ENCODE measurements around the gene GPS2.

Gene GPS2

DNA sequence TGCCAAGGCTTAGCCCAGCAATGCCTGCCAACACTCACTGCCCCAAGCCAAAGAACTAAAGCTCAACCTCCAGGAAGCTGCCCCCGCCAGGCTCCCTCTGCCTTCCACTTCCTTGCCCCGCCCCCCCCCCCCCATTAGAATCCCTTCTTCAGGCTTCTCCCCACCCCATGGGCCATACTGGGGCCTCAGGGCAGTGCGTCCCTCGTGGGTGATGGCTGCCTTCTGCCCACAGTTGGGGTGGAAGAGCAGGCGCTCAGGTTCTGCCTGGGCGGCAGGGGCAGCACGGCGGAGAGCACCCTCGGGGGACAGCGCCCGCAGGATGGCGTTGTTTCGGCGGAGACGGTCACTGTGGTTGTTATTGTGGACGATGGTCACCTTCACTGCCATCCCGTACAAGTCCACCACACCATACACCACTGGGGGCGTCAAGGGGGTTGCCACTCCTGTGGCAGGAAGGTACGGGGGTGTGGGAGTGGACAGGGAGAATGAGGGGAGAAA lies 9.9 kb upstream of the GPS2 start:
- Histone ChIP-seq H3K9me3 (ENCODE audit: insufficient read depth, low read depth, low read length) (no peaks in the 10 kb centered on the region), H3K4me1 (ENCODE audit: control insufficient read depth in 1 of 2, insufficient read depth in 2 of 2, low read length in 2 of 2) (peaks cover 0 to 2% of the 10 kb centered on the region in 2 experiments), H3K36me3 (ENCODE audit: control insufficient read depth in 1 of 2, insufficient read depth in 2 of 2, low read length in 2 of 2) (peaks cover 63 to 69% of the 10 kb centered on the region in 2 experiments), H2BK120ac (ENCODE audit: insufficient read depth, low read length, poor library complexity) (no peak overlapping the region), H2BK5ac (ENCODE audit: low read depth, low read length, poor library complexity) (no peak overlapping the region), H3K4me2 (ENCODE audit: low read length) (no peak overlapping the region), H3K4ac (ENCODE audit: low read depth, low read length) (no peak overlapping the region), H3K79me2 (ENCODE audit: control insufficient read depth, insufficient read depth, low read length, poor library complexity) (peaks cover 2% of the 10 kb centered on the region), H3K4me3 (ENCODE audit: low read depth, low read length) (no peak overlapping the region), H2AK5ac (ENCODE audit: low read length) (no peak overlapping the region), H3K23ac (ENCODE audit: low read length) (no peak overlapping the region), H3K27me3 (ENCODE audit: insufficient read depth, low read length) (no peaks in the 10 kb centered on the region), H2BK12ac (ENCODE audit: low read length) (no peak overlapping the region), H2AFZ (ENCODE audit: insufficient read depth, low read length, poor library complexity) (no peak overlapping the region), H3K9ac (ENCODE audit: low read length) (no peak overlapping the region), H3K14ac (ENCODE audit: low read length) (no peak overlapping the region), H4K91ac (ENCODE audit: low read depth, low read length) (no peak overlapping the region), H4K12ac (ENCODE audit: low read depth, low read length) (no peak overlapping the region), H3K79me1 (ENCODE audit: low read length) (peaks cover 8% of the 10 kb centered on the region), H3K27ac (ENCODE audit: low read depth, low read length) (no peak overlapping the region), H3K18ac (ENCODE audit: low read length) (no peak overlapping the region), H4K8ac (ENCODE audit: low read depth, low read length) (no peak overlapping the region)
- WGBS (ENCODE audit: extremely low coverage, insufficient coverage, insufficient read length): no CpG with 5 or more reads among the region's 19 CpGs
- DNase-seq: no peak

DNA sequence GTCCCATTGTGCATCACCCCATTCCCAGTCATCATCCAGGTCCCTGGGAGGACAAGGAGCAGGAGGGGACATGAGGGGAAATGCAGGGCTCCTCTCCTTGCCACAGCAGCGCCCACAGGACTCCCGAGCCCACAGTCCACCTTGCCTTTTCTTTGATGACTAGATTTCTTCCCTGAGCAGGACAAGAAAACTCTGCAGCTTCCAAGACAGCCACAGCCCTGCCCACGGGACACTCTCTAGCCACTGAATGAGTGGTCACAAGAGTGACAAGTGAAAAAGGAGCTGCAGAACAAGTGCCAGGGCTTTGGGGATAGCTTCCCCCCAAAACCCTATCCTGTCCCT lies 9.2 kb upstream of the GPS2 start:
- Histone ChIP-seq H2BK5ac (ENCODE audit: low read depth, low read length, poor library complexity) (no peak overlapping the region), H4K12ac (ENCODE audit: low read depth, low read length) (no peak overlapping the region), H3K36me3 (ENCODE audit: control insufficient read depth in 1 of 2, insufficient read depth in 2 of 2, low read length in 2 of 2) (peaks cover 63 to 70% of the 10 kb centered on the region in 2 experiments), H3K23ac (ENCODE audit: low read length) (no peak overlapping the region), H3K79me2 (ENCODE audit: control insufficient read depth, insufficient read depth, low read length, poor library complexity) (peaks cover 2% of the 10 kb centered on the region), H4K91ac (ENCODE audit: low read depth, low read length) (no peak overlapping the region), H3K9me3 (ENCODE audit: insufficient read depth, low read depth, low read length) (no peaks in the 10 kb centered on the region), H3K79me1 (ENCODE audit: low read length) (peaks cover 4% of the 10 kb centered on the region), H3K27ac (ENCODE audit: low read depth, low read length) (no peak overlapping the region), H3K4ac (ENCODE audit: low read depth, low read length) (no peak overlapping the region), H4K8ac (ENCODE audit: low read depth, low read length) (no peak overlapping the region), H3K4me2 (ENCODE audit: low read length) (no peak overlapping the region), H2BK120ac (ENCODE audit: insufficient read depth, low read length, poor library complexity) (no peak overlapping the region), H3K27me3 (ENCODE audit: insufficient read depth, low read length) (no peaks in the 10 kb centered on the region), H3K14ac (ENCODE audit: low read length) (no peak overlapping the region), H2AFZ (ENCODE audit: insufficient read depth, low read length, poor library complexity) (no peak overlapping the region), H3K9ac (ENCODE audit: low read length) (no peak overlapping the region), H2AK5ac (ENCODE audit: low read length) (no peak overlapping the region), H3K4me1 (ENCODE audit: control insufficient read depth in 1 of 2, insufficient read depth in 2 of 2, low read length in 2 of 2) (peaks cover 0 to 2% of the 10 kb centered on the region in 2 experiments), H3K4me3 (ENCODE audit: low read depth, low read length) (no peak overlapping the region), H3K18ac (ENCODE audit: low read length) (no peak overlapping the region), H2BK12ac (ENCODE audit: low read length) (no peak overlapping the region)
- no peak for DNase-seq
- no CpG with 5 or more reads among the region's 3 CpGs for WGBS (ENCODE audit: extremely low coverage, insufficient coverage, insufficient read length)

DNA sequence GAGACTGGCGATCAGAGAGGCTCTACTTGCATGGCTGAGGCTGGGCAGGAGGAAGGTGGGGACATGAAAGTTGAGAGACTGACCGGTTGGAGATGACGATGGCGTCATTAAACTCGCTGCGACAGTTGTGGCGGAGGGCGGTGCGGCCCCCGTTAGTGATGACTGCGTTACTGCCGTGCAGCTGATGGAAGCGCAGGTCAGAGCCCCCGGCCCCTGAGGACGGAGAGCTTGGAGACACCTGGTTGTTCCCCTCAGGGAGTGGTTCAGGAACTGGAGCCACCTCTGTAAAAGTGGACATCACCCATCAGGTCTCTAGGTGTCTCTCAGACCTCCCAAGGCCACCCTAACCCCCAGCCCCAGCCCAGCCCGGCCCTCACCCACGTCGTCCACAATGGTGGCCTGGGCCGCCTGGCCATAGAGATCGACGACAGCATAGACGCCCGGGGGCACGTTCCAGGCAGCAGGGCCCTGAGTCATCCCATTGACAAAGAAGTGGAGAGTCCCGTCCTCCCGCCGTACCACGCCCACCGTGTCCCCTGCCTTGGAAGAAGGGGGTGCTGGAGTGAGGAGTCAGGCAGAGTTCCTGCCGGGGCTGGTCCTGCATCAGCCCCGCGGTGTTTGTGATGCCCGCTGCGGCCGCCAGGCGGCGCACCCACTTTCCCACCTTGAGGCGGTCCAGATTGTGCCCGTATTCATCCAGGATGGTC lies 8.7 kb upstream of the GPS2 start:
- Histone ChIP-seq H3K79me1 (ENCODE audit: low read length) (peaks cover 2% of the 10 kb centered on the region), H3K4me1 (ENCODE audit: control insufficient read depth in 1 of 2, insufficient read depth in 2 of 2, low read length in 2 of 2) (peaks cover 0 to 2% of the 10 kb centered on the region in 2 experiments), H3K36me3 (ENCODE audit: control insufficient read depth in 1 of 2, insufficient read depth in 2 of 2, low read length in 2 of 2) (peaks cover 66 to 73% of the 10 kb centered on the region in 2 experiments), H4K91ac (ENCODE audit: low read depth, low read length) (no peak overlapping the region), H2AFZ (ENCODE audit: insufficient read depth, low read length, poor library complexity) (no peak overlapping the region), H3K4me2 (ENCODE audit: low read length) (no peak overlapping the region), H3K27me3 (ENCODE audit: insufficient read depth, low read length) (no peaks in the 10 kb centered on the region), H4K8ac (ENCODE audit: low read depth, low read length) (no peak overlapping the region), H3K9ac (ENCODE audit: low read length) (no peak overlapping the region), H3K18ac (ENCODE audit: low read length) (no peak overlapping the region), H3K79me2 (ENCODE audit: control insufficient read depth, insufficient read depth, low read length, poor library complexity) (peaks cover 2% of the 10 kb centered on the region), H2BK5ac (ENCODE audit: low read depth, low read length, poor library complexity) (no peak overlapping the region), H4K12ac (ENCODE audit: low read depth, low read length) (no peak overlapping the region), H3K27ac (ENCODE audit: low read depth, low read length) (no peak overlapping the region), H3K4ac (ENCODE audit: low read depth, low read length) (no peak overlapping the region), H3K14ac (ENCODE audit: low read length) (no peak overlapping the region), H2AK5ac (ENCODE audit: low read length) (no peak overlapping the region), H2BK120ac (ENCODE audit: insufficient read depth, low read length, poor library complexity) (no peak overlapping the region), H3K9me3 (ENCODE audit: insufficient read depth, low read depth, low read length) (no peaks in the 10 kb centered on the region), H2BK12ac (ENCODE audit: low read length) (no peak overlapping the region), H3K4me3 (ENCODE audit: low read depth, low read length) (no peak overlapping the region), H3K23ac (ENCODE audit: low read length) (no peak overlapping the region)
- peak; percentile 51 to 70 for DNase-seq
- no CpG with 5 or more reads among the region's 39 CpGs for WGBS (ENCODE audit: extremely low coverage, insufficient coverage, insufficient read length)

DNA sequence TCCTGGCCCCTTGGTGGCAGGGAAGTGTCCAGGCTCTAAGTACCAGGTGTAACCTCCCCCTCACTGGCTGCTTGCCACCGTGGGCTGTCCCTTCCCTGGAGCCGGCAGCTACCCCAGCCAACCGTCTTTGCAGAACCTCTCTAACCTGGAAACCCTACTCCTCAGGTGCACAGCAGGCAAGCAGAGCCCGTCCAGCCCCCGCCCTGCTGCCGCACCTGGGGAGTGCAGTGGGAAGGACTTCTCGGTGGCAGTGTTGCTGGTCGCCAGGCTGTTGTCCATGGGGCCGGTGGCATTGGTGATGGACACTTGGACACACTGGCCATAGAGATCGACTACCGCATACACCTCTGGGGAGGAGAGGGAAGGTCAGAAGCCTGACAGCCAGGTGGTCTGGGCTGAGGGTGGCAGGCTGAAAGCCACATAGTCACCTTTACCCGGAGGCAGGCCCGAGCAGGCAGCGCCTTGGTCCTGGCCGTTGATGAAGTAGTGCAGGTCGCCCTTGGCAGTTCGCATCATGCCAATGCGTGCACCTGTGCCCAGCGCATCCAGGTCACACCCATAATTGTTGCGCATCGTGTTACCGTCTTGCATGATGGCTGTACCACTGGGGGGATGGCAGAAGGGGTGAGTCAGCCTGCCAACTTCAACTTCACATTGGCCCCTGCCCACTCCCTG lies 7.5 kb upstream of the GPS2 start:
- no peaks in the 10 kb centered on the region for H3K4me1 ChIP-seq (ENCODE audit: control insufficient read depth in 1 of 2, insufficient read depth in 2 of 2, low read length in 2 of 2)
- no CpG with 5 or more reads among the region's 22 CpGs for WGBS (ENCODE audit: extremely low coverage, insufficient coverage, insufficient read length)
- peaks cover 78 to 85% of the 10 kb centered on the region in 2 experiments for H3K36me3 ChIP-seq (ENCODE audit: control insufficient read depth in 1 of 2, insufficient read depth in 2 of 2, low read length in 2 of 2)

More for the DNA sequence above, 7.5 kb upstream of the GPS2 start:
- Histone ChIP-seq H2BK12ac (ENCODE audit: low read length) (no peak overlapping the region), H3K14ac (ENCODE audit: low read length) (no peak overlapping the region), H3K79me2 (ENCODE audit: control insufficient read depth, insufficient read depth, low read length, poor library complexity) (no peaks in the 10 kb centered on the region), H4K91ac (ENCODE audit: low read depth, low read length) (no peak overlapping the region), H3K27me3 (ENCODE audit: insufficient read depth, low read length) (no peaks in the 10 kb centered on the region), H3K9me3 (ENCODE audit: insufficient read depth, low read depth, low read length) (no peaks in the 10 kb centered on the region), H3K9ac (ENCODE audit: low read length) (no peak overlapping the region), H3K4ac (ENCODE audit: low read depth, low read length) (no peak overlapping the region), H3K4me3 (ENCODE audit: low read depth, low read length) (no peak overlapping the region), H3K4me2 (ENCODE audit: low read length) (no peak overlapping the region), H2BK120ac (ENCODE audit: insufficient read depth, low read length, poor library complexity) (no peak overlapping the region), H3K79me1 (ENCODE audit: low read length) (no peaks in the 10 kb centered on the region), H2BK5ac (ENCODE audit: low read depth, low read length, poor library complexity) (no peak overlapping the region), H3K18ac (ENCODE audit: low read length) (no peak overlapping the region), H2AK5ac (ENCODE audit: low read length) (no peak overlapping the region), H2AFZ (ENCODE audit: insufficient read depth, low read length, poor library complexity) (no peak overlapping the region), H3K23ac (ENCODE audit: low read length) (no peak overlapping the region), H3K27ac (ENCODE audit: low read depth, low read length) (no peak overlapping the region), H4K12ac (ENCODE audit: low read depth, low read length) (no peak overlapping the region), H4K8ac (ENCODE audit: low read depth, low read length) (no peak overlapping the region)
- DNase-seq: no peak

Measured in trophoblast cell (in vitro differentiated cells and primary cell).